ENCODE measurements around the gene KCNMA1. TPM values are rescaled to one million over a fixed set of nuclear protein-coding genes. Genes with fewer than 3 reads are reported as not detected.
A peak's percentile ranks its signal among the peaks of the same experiment; 100 is the strongest.

Gene KCNMA1
- total RNA-seq, 2 donors from 2014 or later, result 49.9 to 76.2 TPM

- intact Hi-C loops (cut with DNase I, micrococcal nuclease), result loop anchor here in 1 of 2 donors (10.0 kb wide), 1 partner anchor 244 kb away; no protein-coding TSS in a partner anchor
- DNase-seq (peak in 1 of 2 donors; percentile 52), ATAC-seq (peak; percentile 58)
Observed at GRCh38 chr10:77638321-77639101, 903 bp upstream of the KCNMA1 start.

DNA sequence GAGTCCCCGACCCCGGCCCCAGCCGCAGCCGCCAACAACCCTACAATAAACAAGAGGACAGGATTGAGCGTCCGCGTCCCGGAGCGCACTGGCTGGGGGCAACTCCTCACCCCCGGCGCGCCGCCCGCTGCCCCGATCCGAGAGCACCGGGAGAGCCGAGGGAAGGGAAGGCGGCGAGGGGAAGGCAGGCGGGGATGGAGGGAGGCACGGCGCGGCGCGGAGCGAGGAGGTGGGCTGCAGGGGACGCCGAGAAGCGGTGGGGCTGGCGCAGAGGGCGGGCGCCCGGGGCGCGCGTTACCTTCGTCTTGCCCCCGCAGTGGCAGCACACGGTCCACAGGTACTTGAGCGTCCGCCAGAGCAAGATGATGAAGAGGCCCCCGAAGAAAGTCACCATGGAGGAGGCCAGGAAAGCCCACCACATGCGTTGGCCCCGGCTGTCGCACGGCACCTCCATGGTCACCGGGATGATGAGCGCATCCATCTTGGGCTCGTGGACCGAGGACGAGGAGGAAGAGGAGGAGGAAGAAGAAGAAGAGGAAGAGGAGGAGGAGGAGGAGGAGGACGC is 559 bp downstream of the KCNMA1 start:
- intact Hi-C loops (cut with DNase I, micrococcal nuclease), result loop anchor here in 1 of 2 donors (10.0 kb wide), 1 partner anchor 242 kb away; no protein-coding TSS in a partner anchor

GRCh38 chr10:77636282-77636966 is 1.2 kb downstream of the KCNMA1 start:
- intact Hi-C loops (cut with DNase I, micrococcal nuclease), result loop anchor here in 1 of 2 donors (10.0 kb wide), 1 partner anchor 242 kb away; no protein-coding TSS in a partner anchor
- DNase-seq (no peak), ATAC-seq (no peak)

More for the DNA sequence above, 559 bp downstream of the KCNMA1 start:
- DNase-seq, result no peak
- ATAC-seq, result peak; percentile 9

GRCh38 chr10:77635402-77636227 is 2.0 kb downstream of the KCNMA1 start:
- ATAC-seq (no peak), DNase-seq (no peak)
- intact Hi-C loops (cut with DNase I, micrococcal nuclease), result loop anchor here in 1 of 2 donors (10.0 kb wide), 1 partner anchor 241 kb away; no protein-coding TSS in a partner anchor

DNA sequence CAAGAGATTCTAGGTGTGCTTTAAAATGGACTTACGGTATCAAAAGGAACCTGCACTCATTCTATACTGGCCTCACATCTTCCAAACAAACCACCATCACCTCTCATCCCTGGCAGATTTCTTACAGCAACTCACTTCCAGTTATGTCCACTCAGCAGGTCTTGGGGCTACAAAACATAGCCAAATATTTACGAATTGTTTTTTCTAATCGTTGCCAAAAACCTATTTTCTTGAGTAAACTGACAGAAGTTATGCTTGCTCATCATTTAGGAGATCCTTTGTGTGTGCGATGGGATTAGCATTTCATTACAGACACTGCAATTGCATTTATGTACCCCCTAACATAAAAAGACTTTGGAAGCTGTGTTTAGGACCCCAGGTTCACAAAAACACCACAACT is 2.7 kb downstream of the KCNMA1 start:
- no peak for DNase-seq
- no peak for ATAC-seq
- intact Hi-C loops (cut with DNase I, micrococcal nuclease), result loop anchor here in 1 of 2 donors (10.0 kb wide), 1 partner anchor 240 kb away; no protein-coding TSS in a partner anchor

GRCh38 chr10:77633376-77633775 is 4.2 kb downstream of the KCNMA1 start:
- intact Hi-C loops (cut with DNase I, micrococcal nuclease), result loop anchor here in 1 of 2 donors (10.0 kb wide), 1 partner anchor 239 kb away; no protein-coding TSS in a partner anchor
- DNase-seq (no peak), ATAC-seq (no peak)

DNA sequence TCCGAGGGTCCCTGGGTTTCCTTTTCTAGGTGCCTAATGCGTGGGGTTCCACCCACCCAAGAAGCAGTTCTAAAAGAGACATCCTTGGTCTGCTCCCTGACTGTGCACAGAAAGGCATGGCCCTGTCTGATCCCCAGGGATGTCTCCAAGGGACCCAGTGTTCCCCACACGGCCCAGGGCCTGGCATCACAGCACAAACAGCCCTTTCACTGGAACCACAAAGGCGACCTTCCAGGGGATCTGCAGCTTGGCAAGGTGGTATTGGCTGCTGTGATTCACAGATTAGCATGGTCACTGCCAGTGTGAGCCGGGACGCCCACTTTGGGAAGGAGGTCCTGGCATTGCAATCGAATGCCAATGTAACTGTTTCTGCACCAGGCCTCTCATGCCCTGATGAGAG is 6.4 kb downstream of the KCNMA1 start:
- intact Hi-C loops (cut with DNase I, micrococcal nuclease), result loop anchor here in 1 of 2 donors (10.0 kb wide), 1 partner anchor 236 kb away; no protein-coding TSS in a partner anchor
- DNase-seq (no peak), ATAC-seq (no peak)

GRCh38 chr10:77630507-77630848 is 7.1 kb downstream of the KCNMA1 start:
- intact Hi-C loops (cut with DNase I, micrococcal nuclease), result loop anchor here in 1 of 2 donors (10.0 kb wide), 1 partner anchor 236 kb away; no protein-coding TSS in a partner anchor
- DNase-seq, result no peak
- no peak for ATAC-seq

GRCh38 chr10:77629775-77630506 is 7.7 kb downstream of the KCNMA1 start:
- peak; percentile 85 for ATAC-seq
- DNase-seq, result no peak
- intact Hi-C loops (cut with DNase I, micrococcal nuclease), result loop anchor here in 1 of 2 donors (10.0 kb wide), 1 partner anchor 235 kb away; no protein-coding TSS in a partner anchor

DNA sequence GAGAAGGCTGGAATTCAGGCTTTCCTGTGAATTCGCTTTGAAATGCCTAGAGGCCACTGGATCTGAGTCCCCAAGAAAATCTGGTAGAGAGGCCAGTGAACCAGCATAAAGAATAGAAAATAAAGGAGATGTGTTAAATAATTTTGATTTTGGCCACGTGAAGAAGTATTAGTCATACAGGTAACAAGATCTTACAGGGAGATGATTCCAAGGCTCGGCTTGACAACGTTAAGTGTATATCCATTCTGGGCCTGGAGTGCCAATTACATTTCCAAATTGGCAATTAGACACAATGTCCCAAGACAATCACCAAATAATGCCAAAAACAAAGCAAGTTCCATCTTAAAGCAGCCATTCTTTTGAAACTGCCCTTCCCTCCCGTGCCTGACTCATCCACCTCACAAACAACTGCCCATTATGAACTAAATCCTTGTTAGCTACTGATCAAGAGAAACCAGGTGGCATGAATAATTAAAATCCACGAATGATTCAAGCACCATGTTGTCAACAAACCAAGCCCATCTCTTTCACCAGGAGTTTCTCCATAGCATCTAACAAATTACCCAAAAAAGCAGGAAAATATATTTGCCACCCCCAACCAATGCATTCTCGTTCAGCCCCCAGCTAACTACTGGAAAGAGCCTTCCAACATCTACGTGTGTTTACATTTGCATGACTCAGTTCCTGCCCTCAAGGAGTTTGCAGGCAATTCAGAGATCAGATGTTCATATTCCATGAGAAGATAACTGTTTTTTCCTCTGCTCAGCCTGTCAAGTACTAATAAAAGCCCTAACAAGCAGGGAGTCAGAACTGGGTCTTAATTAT is 8.5 kb downstream of the KCNMA1 start:
- intact Hi-C loops (cut with DNase I, micrococcal nuclease), result no loop called here
- DNase-seq (no peak), ATAC-seq (no peak)

- intact Hi-C loops (cut with DNase I, micrococcal nuclease), result no loop called here
- no peak for ATAC-seq
- DNase-seq, result no peak
Observed at GRCh38 chr10:77626266-77626935, 11.2 kb downstream of the KCNMA1 start.

DNA sequence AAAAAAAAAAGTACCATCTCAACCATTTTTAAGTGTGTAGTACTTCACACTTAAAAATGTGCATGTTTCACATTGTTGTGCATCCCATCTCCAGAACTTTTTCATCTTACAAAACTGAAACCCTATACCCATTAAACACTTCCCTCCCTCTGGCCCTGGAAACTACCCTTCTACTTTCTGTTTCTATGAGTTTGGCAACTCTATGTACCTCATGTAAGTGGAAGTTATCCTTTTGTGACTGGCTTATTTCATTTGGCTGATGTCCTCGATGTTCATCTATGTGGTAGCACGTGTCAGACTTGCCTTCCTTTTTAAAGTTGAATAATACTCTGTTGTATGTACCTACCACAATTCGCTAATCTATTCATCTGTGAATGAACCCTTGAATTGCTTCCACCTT is 12.2 kb downstream of the KCNMA1 start:
- intact Hi-C loops (cut with DNase I, micrococcal nuclease), result no loop called here
- no peak for ATAC-seq
- DNase-seq, result no peak

DNA sequence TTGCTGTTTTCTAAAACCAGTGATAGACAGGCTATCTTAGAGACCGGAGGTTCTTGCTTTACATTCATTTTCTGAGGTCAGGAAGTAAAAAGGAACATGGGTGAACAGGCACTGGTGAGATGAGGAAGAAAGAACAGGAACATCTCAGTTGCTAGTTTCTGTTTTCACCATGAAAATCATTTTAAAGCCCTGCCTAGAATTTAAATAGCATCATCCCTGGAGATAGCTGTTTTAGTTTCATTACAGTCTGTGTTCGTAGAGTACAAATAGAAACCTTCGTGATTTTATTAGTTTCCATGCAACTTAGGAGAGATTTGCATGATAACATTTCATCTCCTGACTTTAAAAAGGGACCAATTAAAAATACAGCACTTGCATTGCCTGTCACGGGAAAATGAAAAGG is 14.7 kb downstream of the KCNMA1 start:
- DNase-seq (no peak), ATAC-seq (peak; percentile 26)
- intact Hi-C loops (cut with DNase I, micrococcal nuclease), result no loop called here

DNA sequence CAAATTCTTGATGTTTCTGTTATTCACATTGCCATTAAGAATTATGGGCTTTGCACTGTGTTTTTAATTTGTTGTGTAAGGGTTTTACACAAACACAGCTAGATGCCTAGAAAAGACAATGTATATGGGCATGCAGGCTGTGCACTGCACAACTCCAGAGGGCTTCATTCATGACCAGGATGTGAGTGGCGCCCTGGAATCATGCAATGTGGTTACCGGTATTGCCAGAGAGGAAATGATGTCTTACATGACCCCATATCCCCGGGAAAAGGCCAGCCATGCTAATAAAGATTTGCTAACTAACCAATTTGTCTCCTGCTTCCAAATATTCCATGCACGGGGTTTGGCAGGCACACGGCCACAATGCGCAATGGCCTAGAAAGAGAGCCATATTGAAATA is 16.9 kb downstream of the KCNMA1 start:
- intact Hi-C loops (cut with DNase I, micrococcal nuclease), result no loop called here
- no peak for ATAC-seq
- DNase-seq, result no peak

DNA sequence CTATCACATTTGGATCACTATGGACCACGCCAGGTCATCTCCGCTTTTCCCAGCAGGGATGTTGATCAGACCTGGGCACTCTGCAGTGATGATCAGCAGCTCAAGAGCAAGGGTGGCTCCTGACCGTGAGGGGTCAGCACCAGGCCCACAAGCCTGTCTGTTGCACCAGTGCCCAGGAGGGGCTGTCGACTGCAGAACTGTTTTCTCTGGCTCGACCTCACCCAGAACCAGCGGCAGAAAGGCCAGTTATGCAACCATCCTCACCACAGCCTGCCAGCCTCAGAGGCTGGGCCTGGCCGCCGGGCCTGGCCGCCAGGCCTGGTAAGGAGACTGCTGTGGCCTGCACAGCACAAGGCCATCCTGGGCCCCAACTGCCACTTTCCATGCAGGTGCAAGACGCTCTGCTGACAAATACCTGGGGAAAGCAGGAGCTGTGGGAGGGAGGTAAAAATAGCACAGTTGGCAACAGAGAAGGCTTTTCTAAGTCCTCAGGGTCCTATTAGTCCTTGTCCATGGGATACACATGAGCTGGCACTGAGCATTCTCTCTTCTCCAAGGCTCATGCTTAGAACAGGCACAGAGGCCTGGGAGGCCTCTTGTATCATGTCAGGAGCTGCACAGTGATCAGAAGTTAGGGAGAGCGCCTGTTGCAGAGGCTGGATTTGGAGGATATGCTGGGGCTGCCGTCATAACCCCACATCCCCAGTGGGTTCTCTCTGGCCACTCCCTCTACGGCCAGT is 17.5 kb downstream of the KCNMA1 start:
- DNase-seq (no peak), ATAC-seq (no peak)
- intact Hi-C loops (cut with DNase I, micrococcal nuclease), result no loop called here

DNA sequence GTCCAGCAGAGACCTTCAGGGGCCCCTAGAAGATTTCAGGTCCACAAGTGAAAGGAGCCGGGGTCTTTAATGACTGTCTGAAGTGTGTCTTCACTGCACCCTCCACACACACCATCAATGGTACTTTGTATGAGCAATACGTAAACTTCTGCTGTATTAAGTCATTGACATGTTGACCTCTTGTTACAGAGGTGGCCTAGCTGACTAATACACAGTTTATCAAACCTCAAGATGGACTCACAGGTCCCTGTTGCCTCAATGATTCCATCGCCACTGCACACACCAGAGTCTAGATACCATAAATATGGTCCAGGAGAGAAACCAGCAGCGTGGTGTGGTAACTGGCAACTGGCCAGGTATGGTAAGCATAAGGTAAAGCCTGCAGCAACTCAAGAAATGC is 19.5 kb downstream of the KCNMA1 start:
- intact Hi-C loops (cut with DNase I, micrococcal nuclease), result no loop called here
- ATAC-seq (no peak), DNase-seq (no peak)
